K562 (cell line): ENCODE data around the gene ENTREP3. TPM values are rescaled to one million over a fixed set of nuclear protein-coding genes. Genes with fewer than 3 reads are reported as not detected.

Source experiments
- ARID2 ChIP-seq: fragments of 450-650 bp; IDR thresholded peaks from 2 replicates; pipeline ENCODE4 v1.6.1; 2017; ENCODE audit warnings: antibody characterized with exemption, mild to moderate bottlenecking
- MAZ ChIP-seq, 2 experiments: fragments of 450-650 bp in 1 of 2; sonication (generic) in 1 of 2; formaldehyde crosslinking; IDR thresholded peaks in 1 of 2; conservative IDR thresholded peaks in 1 of 2; 2 replicates each; pipeline versions ENCODE4 v1.4.0 to v1.5.0; 2020; ENCODE audit warnings: mild to moderate bottlenecking in 1 of 2, missing genetic modification reagents in 1 of 2
- NELFE ChIP-seq: IDR thresholded peaks from 2 replicates; pipeline ENCODE4 v1.6.1; 2011; ENCODE audit warnings: mild to moderate bottlenecking; ENCODE audit not compliant: insufficient read depth, insufficient read length
- NFRKB ChIP-seq: fragments of 450-650 bp; IDR thresholded peaks from 2 replicates; pipeline ENCODE4 v1.6.1; 2016; ENCODE audit warnings: low read depth
- NR2F6 ChIP-seq: fragments of 450-650 bp; formaldehyde crosslinking; IDR thresholded peaks from 2 replicates; pipeline ENCODE4 v1.4.0; 2020; ENCODE audit warnings: mild to moderate bottlenecking
- NRF1 ChIP-seq, 2 experiments: fragments of 450-650 bp; IDR thresholded peaks in 1 of 2; conservative IDR thresholded peaks in 1 of 2; 2 replicates each; pipeline ENCODE4 v1.6.1; 2014; ENCODE audit warnings: mild to moderate bottlenecking in 2 of 2
- XRCC5 ChIP-seq: fragments of 200-400 bp; formaldehyde crosslinking; IDR thresholded peaks from 2 replicates; pipeline ENCODE4 v1.6.1; 2017; ENCODE audit warnings: low read depth, mild to moderate bottlenecking, low read length
- polyA plus RNA-seq, 8 experiments: library from polyadenylated mRNA; depleted of rRNA in 4 of 8; stranded (reverse) in 5 of 8; unstranded in 3 of 8; fragments of >200 nt; fragmentation: Nextera tagmentation in 2 of 8; fragmentation: Illumina TruSeq in 1 of 8; extraction: Ambion mirVana in 2 of 8; extraction: Trizol in 1 of 8; gene quantifications; 2 replicates each; pipeline versions ENCODE4 v1.2.1 to v1.2.3, GENCODE V29; 2011 to 2014; ENCODE audit warnings: inconsistent platforms in 1 of 8, missing spikeins in 1 of 8
- total RNA-seq, 7 experiments: library from RNA; depleted of rRNA in 6 of 7; stranded (reverse); fragments of >200 nt in 6 of 7; fragmentation: Illumina TruSeq in 2 of 7; extraction: Trizol in 2 of 7; gene quantifications; 2 replicates each; pipeline versions ENCODE4 v1.2.1 to v1.2.3, GENCODE V29; 2011 to 2021; ENCODE audit warnings: low replicate concordance in 1 of 7
- TF ChIP-seq, protein P1 (sequence below): fragments of 250-450 bp; sonication (Bioruptor Pico); IDR thresholded peaks from 2 replicates; pipeline ENCODE4 v1.4.0; 2020; ENCODE audit warnings: mild to moderate bottlenecking, moderate library complexity
- TF ChIP-seq, protein P2 (sequence below): fragments of 450-650 bp; formaldehyde crosslinking; IDR thresholded peaks from 2 replicates; pipeline ENCODE4 v1.4.0; 2020; ENCODE audit warnings: mild to moderate bottlenecking, moderate library complexity
- TF ChIP-seq, protein P3 (sequence below): fragments of 200-600 bp; sonication (generic); IDR thresholded peaks from one replicate; pipeline ENCODE4 v1.6.1; 2012; ENCODE audit warnings: mild to moderate bottlenecking, low read depth, low read length, inconsistent platforms

ENTREP3 gene
- total and polyA plus RNA-seq, 9 of the 15 experiments (the other 6 are each of a cell fraction or from before 2014, with no cell fraction given), result 1.9 to 41.8 (median 5.9) TPM

DNA sequence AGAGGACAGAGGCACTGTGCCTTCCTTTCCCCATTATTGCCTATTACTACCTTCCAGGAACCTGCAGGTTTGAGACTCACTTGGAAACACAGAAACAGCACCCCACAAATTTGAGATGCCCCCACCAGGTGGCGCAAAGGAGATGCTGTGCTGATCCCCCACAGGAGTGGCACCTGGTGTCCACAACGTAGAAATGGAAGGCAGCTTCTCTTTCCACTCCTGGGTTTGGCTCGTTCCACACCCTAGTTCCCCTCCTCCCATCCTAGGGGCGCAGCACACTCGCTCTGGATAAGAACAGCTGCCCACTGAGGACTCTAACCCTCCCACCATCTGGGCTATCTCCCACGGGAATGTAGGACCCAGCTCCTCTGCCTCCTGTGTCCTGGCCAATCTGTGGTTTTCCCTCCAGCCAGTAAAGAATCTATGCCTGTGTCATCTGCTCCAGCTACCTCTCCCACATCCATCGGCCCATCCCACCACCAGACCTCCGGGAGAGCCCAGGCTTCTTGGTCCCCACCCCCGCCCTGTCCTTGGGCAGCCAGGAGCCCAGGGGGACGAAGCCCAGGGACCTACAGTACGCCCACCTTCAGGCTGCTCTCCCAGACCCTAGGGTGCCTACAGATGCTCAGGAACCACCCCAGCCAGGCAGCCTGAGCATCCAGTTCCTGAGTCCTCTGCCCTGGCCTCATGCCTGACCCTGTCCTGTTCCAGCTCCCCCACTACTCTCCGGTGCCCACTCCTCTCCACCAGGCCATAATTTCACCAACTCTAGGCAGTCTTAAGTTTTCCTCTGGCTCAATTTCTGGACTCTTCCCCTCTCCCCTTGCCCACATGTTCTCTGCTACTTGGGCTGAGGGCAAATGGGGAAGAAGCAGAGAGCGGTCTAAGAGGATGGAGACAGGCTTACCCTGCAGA lies 48.1 kb downstream of the ENTREP3 start (continued):
- TF ChIP-seq, protein P1, sequence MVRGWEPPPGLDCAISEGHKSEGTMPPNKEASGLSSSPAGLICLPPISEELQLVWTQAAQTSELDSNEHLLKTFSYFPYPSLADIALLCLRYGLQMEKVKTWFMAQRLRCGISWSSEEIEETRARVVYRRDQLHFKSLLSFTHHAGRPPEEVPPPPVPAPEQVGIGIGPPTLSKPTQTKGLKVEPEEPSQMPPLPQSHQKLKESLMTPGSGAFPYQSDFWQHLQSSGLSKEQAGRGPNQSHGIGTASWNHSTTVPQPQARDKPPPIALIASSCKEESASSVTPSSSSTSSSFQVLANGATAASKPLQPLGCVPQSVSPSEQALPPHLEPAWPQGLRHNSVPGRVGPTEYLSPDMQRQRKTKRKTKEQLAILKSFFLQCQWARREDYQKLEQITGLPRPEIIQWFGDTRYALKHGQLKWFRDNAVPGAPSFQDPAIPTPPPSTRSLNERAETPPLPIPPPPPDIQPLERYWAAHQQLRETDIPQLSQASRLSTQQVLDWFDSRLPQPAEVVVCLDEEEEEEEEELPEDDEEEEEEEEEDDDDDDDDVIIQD, result no peak
- TF ChIP-seq NR2F6 (CRISPR knock-in tag) (no peak), MAZ (CRISPR knock-in tag; conservative IDR thresholded peaks at IDR 0.05 in 1 of 2, IDR thresholded peaks at IDR 0.05 in 1 of 2) (peak; percentile 54 to 77; a peak in 3 of 4 replicates), NFRKB (0 out of 2 replicates have a peak, but pooled peaks have one; percentile 32), NRF1 (conservative IDR thresholded peaks at IDR 0.05 in 1 of 2, IDR thresholded peaks at IDR 0.05 in 1 of 2) (no peak), NELFE (no peak), XRCC5 (peak; percentile 84), ARID2 (peak; percentile 26; the same call in 1 of the 2 replicates)
- TF ChIP-seq, protein P2, sequence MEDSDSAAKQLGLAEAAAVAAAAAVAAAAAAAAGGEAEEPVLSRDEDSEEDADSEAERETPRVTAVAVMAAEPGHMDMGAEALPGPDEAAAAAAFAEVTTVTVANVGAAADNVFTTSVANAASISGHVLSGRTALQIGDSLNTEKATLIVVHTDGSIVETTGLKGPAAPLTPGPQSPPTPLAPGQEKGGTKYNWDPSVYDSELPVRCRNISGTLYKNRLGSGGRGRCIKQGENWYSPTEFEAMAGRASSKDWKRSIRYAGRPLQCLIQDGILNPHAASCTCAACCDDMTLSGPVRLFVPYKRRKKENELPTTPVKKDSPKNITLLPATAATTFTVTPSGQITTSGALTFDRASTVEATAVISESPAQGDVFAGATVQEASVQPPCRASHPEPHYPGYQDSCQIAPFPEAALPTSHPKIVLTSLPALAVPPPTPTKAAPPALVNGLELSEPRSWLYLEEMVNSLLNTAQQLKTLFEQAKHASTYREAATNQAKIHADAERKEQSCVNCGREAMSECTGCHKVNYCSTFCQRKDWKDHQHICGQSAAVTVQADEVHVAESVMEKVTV, result peak; percentile 85
- TF ChIP-seq, protein P3, sequence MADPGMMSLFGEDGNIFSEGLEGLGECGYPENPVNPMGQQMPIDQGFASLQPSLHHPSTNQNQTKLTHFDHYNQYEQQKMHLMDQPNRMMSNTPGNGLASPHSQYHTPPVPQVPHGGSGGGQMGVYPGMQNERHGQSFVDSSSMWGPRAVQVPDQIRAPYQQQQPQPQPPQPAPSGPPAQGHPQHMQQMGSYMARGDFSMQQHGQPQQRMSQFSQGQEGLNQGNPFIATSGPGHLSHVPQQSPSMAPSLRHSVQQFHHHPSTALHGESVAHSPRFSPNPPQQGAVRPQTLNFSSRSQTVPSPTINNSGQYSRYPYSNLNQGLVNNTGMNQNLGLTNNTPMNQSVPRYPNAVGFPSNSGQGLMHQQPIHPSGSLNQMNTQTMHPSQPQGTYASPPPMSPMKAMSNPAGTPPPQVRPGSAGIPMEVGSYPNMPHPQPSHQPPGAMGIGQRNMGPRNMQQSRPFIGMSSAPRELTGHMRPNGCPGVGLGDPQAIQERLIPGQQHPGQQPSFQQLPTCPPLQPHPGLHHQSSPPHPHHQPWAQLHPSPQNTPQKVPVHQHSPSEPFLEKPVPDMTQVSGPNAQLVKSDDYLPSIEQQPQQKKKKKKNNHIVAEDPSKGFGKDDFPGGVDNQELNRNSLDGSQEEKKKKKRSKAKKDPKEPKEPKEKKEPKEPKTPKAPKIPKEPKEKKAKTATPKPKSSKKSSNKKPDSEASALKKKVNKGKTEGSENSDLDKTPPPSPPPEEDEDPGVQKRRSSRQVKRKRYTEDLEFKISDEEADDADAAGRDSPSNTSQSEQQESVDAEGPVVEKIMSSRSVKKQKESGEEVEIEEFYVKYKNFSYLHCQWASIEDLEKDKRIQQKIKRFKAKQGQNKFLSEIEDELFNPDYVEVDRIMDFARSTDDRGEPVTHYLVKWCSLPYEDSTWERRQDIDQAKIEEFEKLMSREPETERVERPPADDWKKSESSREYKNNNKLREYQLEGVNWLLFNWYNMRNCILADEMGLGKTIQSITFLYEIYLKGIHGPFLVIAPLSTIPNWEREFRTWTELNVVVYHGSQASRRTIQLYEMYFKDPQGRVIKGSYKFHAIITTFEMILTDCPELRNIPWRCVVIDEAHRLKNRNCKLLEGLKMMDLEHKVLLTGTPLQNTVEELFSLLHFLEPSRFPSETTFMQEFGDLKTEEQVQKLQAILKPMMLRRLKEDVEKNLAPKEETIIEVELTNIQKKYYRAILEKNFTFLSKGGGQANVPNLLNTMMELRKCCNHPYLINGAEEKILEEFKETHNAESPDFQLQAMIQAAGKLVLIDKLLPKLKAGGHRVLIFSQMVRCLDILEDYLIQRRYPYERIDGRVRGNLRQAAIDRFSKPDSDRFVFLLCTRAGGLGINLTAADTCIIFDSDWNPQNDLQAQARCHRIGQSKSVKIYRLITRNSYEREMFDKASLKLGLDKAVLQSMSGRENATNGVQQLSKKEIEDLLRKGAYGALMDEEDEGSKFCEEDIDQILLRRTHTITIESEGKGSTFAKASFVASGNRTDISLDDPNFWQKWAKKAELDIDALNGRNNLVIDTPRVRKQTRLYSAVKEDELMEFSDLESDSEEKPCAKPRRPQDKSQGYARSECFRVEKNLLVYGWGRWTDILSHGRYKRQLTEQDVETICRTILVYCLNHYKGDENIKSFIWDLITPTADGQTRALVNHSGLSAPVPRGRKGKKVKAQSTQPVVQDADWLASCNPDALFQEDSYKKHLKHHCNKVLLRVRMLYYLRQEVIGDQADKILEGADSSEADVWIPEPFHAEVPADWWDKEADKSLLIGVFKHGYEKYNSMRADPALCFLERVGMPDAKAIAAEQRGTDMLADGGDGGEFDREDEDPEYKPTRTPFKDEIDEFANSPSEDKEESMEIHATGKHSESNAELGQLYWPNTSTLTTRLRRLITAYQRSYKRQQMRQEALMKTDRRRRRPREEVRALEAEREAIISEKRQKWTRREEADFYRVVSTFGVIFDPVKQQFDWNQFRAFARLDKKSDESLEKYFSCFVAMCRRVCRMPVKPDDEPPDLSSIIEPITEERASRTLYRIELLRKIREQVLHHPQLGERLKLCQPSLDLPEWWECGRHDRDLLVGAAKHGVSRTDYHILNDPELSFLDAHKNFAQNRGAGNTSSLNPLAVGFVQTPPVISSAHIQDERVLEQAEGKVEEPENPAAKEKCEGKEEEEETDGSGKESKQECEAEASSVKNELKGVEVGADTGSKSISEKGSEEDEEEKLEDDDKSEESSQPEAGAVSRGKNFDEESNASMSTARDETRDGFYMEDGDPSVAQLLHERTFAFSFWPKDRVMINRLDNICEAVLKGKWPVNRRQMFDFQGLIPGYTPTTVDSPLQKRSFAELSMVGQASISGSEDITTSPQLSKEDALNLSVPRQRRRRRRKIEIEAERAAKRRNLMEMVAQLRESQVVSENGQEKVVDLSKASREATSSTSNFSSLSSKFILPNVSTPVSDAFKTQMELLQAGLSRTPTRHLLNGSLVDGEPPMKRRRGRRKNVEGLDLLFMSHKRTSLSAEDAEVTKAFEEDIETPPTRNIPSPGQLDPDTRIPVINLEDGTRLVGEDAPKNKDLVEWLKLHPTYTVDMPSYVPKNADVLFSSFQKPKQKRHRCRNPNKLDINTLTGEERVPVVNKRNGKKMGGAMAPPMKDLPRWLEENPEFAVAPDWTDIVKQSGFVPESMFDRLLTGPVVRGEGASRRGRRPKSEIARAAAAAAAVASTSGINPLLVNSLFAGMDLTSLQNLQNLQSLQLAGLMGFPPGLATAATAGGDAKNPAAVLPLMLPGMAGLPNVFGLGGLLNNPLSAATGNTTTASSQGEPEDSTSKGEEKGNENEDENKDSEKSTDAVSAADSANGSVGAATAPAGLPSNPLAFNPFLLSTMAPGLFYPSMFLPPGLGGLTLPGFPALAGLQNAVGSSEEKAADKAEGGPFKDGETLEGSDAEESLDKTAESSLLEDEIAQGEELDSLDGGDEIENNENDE, result no peak
